Measurements from ENCODE around the gene PPP2R5D.
"Not testable (repeated sequence)": the region's sequence is repeated elsewhere in the genome, so short reads cannot be mapped to it uniquely, and the experiment has no call there.

PPP2R5D gene

DNA sequence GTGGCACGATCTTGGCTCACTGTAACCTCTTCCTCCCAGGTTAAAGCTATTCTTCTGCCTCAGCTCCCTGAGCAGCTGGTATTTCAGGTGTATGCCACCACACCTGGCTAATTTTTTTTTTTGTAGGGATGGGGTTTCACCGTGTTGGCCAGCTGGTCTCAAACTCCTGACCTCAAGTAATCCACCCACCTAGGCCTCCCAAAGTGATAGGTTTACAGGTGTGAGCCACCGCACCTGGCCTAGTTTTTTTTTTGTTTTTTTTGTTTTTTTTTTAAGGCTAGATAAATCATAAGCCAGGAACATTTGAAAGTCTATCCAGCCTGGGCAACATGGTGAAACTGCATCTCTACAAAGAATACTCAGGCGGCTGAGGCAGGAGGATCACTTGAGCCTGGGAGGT is 48.0 kb downstream of the PPP2R5D start:
- Histone ChIP-seq H3K4me3 (ENCODE audit: extremely low read depth, insufficient read depth, low read length, poor library complexity, severe bottlenecking) (no peak overlapping the region), H3K4me1 (ENCODE audit: control insufficient read depth, insufficient read depth, low read length, poor library complexity, severe bottlenecking) (no peaks in the 10 kb centered on the region), H3K27ac (ENCODE audit: low read depth, low read length, severe bottlenecking) (no peak overlapping the region), H3K36me3 (ENCODE audit: control insufficient read depth, insufficient read depth, low read length) (peaks cover 83% of the 10 kb centered on the region), H3K9me3 (ENCODE audit: control insufficient read depth, low read length) (no peaks in the 10 kb centered on the region)
- WGBS, 2 experiments (ENCODE audit: insufficient coverage in 2 of 2) = 91 to 100% methylated on average over 2 of the region's 4 CpGs

- Histone ChIP-seq H3K4me1 (ENCODE audit: control insufficient read depth, insufficient read depth, low read length, poor library complexity, severe bottlenecking) (no peaks in the 10 kb centered on the region), H3K27ac (ENCODE audit: low read depth, low read length, severe bottlenecking) (no peak overlapping the region), H3K4me3 (ENCODE audit: extremely low read depth, insufficient read depth, low read length, poor library complexity, severe bottlenecking) (no peak overlapping the region), H3K9me3 (ENCODE audit: control insufficient read depth, low read length) (no peaks in the 10 kb centered on the region), H3K36me3 (ENCODE audit: control insufficient read depth, insufficient read depth, low read length) (peaks cover 84% of the 10 kb centered on the region)
- WGBS, 2 experiments (ENCODE audit: insufficient coverage in 2 of 2) = 100% methylated on average over 1 of the region's 2 CpGs; no CpG with 5 or more reads in 1 of the 2 experiments
These were observed 49.3 kb downstream of the PPP2R5D start for GRCh38 chr6:43033496-43034189.

GRCh38 chr6:43034190-43034525 is 49.8 kb downstream of the PPP2R5D start:
- Histone ChIP-seq H3K36me3 (ENCODE audit: control insufficient read depth, insufficient read depth, low read length) (peaks cover 84% of the 10 kb centered on the region), H3K4me3 (ENCODE audit: extremely low read depth, insufficient read depth, low read length, poor library complexity, severe bottlenecking) (no peak overlapping the region), H3K27ac (ENCODE audit: low read depth, low read length, severe bottlenecking) (no peak overlapping the region), H3K4me1 (ENCODE audit: control insufficient read depth, insufficient read depth, low read length, poor library complexity, severe bottlenecking) (no peaks in the 10 kb centered on the region), H3K9me3 (ENCODE audit: control insufficient read depth, low read length) (no peaks in the 10 kb centered on the region)
- WGBS, 2 experiments (ENCODE audit: insufficient coverage in 2 of 2) = 80 to 94% methylated on average over 2 of the region's 2 CpGs

GRCh38 chr6:43035495-43036194 is 51.3 kb downstream of the PPP2R5D start:
- Histone ChIP-seq H3K36me3 (ENCODE audit: control insufficient read depth, insufficient read depth, low read length) (peaks cover 83% of the 10 kb centered on the region), H3K4me1 (ENCODE audit: control insufficient read depth, insufficient read depth, low read length, poor library complexity, severe bottlenecking) (no peaks in the 10 kb centered on the region), H3K9me3 (ENCODE audit: control insufficient read depth, low read length) (no peaks in the 10 kb centered on the region), H3K4me3 (ENCODE audit: extremely low read depth, insufficient read depth, low read length, poor library complexity, severe bottlenecking) (no peak overlapping the region), H3K27ac (ENCODE audit: low read depth, low read length, severe bottlenecking) (no peak overlapping the region)
- 84 to 89% methylated on average over 4 of the region's 4 CpGs for WGBS, 2 experiments (ENCODE audit: insufficient coverage in 2 of 2)

DNA sequence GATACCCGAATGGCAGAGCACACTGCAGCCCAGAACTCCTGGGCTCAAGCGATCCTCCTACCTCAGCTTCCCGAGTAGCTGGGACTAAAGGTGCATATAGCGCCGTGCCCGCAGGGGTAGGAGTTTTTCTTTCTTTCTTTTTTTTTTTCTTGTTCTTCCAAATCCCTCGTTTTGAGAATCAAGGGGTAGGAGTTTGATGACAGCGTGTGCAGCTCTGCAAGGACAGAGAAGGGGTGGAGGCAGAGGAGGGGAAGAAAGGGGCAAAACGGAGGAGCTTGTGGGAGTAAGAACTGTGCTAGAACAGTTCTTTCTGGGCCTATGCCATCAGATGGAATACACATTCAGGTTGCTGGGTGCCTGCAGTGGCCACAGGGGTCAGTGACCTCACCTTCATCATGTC is 52.3 kb downstream of the PPP2R5D start:
- Histone ChIP-seq H3K4me1 (ENCODE audit: control insufficient read depth, insufficient read depth, low read length, poor library complexity, severe bottlenecking) (no peaks in the 10 kb centered on the region), H3K27ac (ENCODE audit: low read depth, low read length, severe bottlenecking) (no peak overlapping the region), H3K9me3 (ENCODE audit: control insufficient read depth, low read length) (no peaks in the 10 kb centered on the region), H3K36me3 (ENCODE audit: control insufficient read depth, insufficient read depth, low read length) (peaks cover 85% of the 10 kb centered on the region), H3K4me3 (ENCODE audit: extremely low read depth, insufficient read depth, low read length, poor library complexity, severe bottlenecking) (no peak overlapping the region)
- 100% methylated on average over 3 to 4 of the region's 9 CpGs for WGBS, 2 experiments (ENCODE audit: insufficient coverage in 2 of 2)

GRCh38 chr6:43037197-43037596 is 52.8 kb downstream of the PPP2R5D start:
- peaks cover 87% of the 10 kb centered on the region for H3K36me3 ChIP-seq (ENCODE audit: control insufficient read depth, insufficient read depth, low read length)

GRCh38 chr6:43037706-43038105 is 53.3 kb downstream of the PPP2R5D start:
- Histone ChIP-seq H3K36me3 (ENCODE audit: control insufficient read depth, insufficient read depth, low read length) (peaks cover 87% of the 10 kb centered on the region), H3K9me3 (ENCODE audit: control insufficient read depth, low read length) (no peaks in the 10 kb centered on the region), H3K4me3 (ENCODE audit: extremely low read depth, insufficient read depth, low read length, poor library complexity, severe bottlenecking) (no peak overlapping the region), H3K27ac (ENCODE audit: low read depth, low read length, severe bottlenecking) (no peak overlapping the region), H3K4me1 (ENCODE audit: control insufficient read depth, insufficient read depth, low read length, poor library complexity, severe bottlenecking) (no peaks in the 10 kb centered on the region)
- WGBS, 2 experiments (ENCODE audit: insufficient coverage in 2 of 2) = 91 to 96% methylated on average over 8 to 9 of the region's 9 CpGs

More at GRCh38 chr6:43037197-43037596, 52.8 kb downstream of the PPP2R5D start:
- Histone ChIP-seq H3K27ac (ENCODE audit: low read depth, low read length, severe bottlenecking) (no peak overlapping the region), H3K4me3 (ENCODE audit: extremely low read depth, insufficient read depth, low read length, poor library complexity, severe bottlenecking) (no peak overlapping the region), H3K9me3 (ENCODE audit: control insufficient read depth, low read length) (no peaks in the 10 kb centered on the region), H3K4me1 (ENCODE audit: control insufficient read depth, insufficient read depth, low read length, poor library complexity, severe bottlenecking) (no peaks in the 10 kb centered on the region)
- 75 to 84% methylated on average over 4 to 5 of the region's 5 CpGs for WGBS, 2 experiments (ENCODE audit: insufficient coverage in 2 of 2)

- Histone ChIP-seq H3K36me3 (ENCODE audit: control insufficient read depth, insufficient read depth, low read length) (peaks cover 88% of the 10 kb centered on the region), H3K27ac (ENCODE audit: low read depth, low read length, severe bottlenecking) (no peak overlapping the region), H3K4me1 (ENCODE audit: control insufficient read depth, insufficient read depth, low read length, poor library complexity, severe bottlenecking) (no peaks in the 10 kb centered on the region), H3K4me3 (ENCODE audit: extremely low read depth, insufficient read depth, low read length, poor library complexity, severe bottlenecking) (no peak overlapping the region), H3K9me3 (ENCODE audit: control insufficient read depth, low read length) (no peaks in the 10 kb centered on the region)
- 95 to 97% methylated on average over 9 of the region's 9 CpGs for WGBS, 2 experiments (ENCODE audit: insufficient coverage in 2 of 2)
These were observed 54.4 kb downstream of the PPP2R5D start for GRCh38 chr6:43038727-43039126.

- peaks cover 88% of the 10 kb centered on the region for H3K36me3 ChIP-seq (ENCODE audit: control insufficient read depth, insufficient read depth, low read length)
- 91 to 95% methylated on average over 13 to 18 of the region's 18 CpGs for WGBS, 2 experiments (ENCODE audit: insufficient coverage in 2 of 2)
- no peak overlapping the region for H3K4me3 ChIP-seq (ENCODE audit: extremely low read depth, insufficient read depth, low read length, poor library complexity, severe bottlenecking)
- H3K4me1 ChIP-seq (ENCODE audit: control insufficient read depth, insufficient read depth, low read length, poor library complexity, severe bottlenecking) = no peaks in the 10 kb centered on the region
- no peak overlapping the region for H3K27ac ChIP-seq (ENCODE audit: low read depth, low read length, severe bottlenecking)
- H3K9me3 ChIP-seq (ENCODE audit: control insufficient read depth, low read length) = no peaks in the 10 kb centered on the region
These were observed 56.3 kb downstream of the PPP2R5D start for GRCh38 chr6:43040542-43041257.

- peaks cover 91% of the 10 kb centered on the region for H3K36me3 ChIP-seq (ENCODE audit: control insufficient read depth, insufficient read depth, low read length)
- 94 to 97% methylated on average over 5 of the region's 8 CpGs for WGBS, 2 experiments (ENCODE audit: insufficient coverage in 2 of 2)
These were observed 57.1 kb downstream of the PPP2R5D start for GRCh38 chr6:43041475-43041874.

More at GRCh38 chr6:43041475-43041874, 57.1 kb downstream of the PPP2R5D start:
- H3K27ac ChIP-seq (ENCODE audit: low read depth, low read length, severe bottlenecking); H3K4me1 ChIP-seq (ENCODE audit: control insufficient read depth, insufficient read depth, low read length, poor library complexity, severe bottlenecking); H3K4me3 ChIP-seq (ENCODE audit: extremely low read depth, insufficient read depth, low read length, poor library complexity, severe bottlenecking); H3K9me3 ChIP-seq (ENCODE audit: control insufficient read depth, low read length): not testable (repeated sequence)

Measured in mesodermal cell (in vitro differentiated cells).